G401.6 (cell line): ENCODE measurements around the gene TBC1D20.
"Not testable (repeated sequence)": the region's sequence is repeated elsewhere in the genome, so short reads cannot be mapped to it uniquely, and the experiment has no call there.

Source experiments
- FAIRE-seq: peaks from 2 replicates; lab custom pipeline; 2012; peaks lifted over from hg19 to GRCh38; lab: Jason Lieb, UNC

Gene TBC1D20

DNA sequence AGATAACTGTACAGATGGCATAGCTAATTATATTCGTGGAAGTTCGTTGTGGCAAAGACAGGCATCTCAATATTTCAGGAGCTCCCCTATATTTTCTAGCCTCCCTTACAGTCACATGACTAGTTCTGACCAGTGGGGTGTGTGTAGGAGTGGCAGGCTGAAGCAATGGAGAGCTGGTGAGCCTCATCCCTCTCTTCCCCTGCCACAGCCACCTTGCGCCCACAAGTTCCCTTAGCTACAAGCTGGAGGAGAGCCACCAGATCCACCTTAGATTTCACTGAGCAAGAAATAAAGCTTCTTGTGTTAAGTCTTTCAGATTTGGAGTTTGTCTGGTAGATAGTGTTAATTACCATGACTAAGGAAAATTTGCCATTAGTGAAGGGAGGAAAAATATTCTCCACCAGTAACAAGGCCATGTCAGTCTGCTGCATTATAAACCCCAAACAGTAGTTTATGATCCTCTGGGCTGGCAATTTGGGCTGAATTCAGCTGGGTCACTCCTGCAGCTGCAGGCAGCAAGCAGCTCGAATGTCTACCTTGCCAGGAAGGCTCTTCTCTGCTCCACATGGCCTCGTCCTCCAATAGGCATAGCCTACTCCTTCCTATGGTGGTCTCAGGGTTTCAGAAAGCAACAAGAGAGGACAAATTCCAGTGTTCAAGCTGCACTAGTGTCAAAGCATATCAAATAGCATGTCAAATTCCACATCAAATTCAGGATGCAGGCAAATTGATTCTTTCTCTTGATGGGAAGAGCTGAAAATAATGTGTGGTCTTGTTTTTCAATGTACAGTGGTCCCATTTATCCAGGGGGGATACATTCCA is 61.7 kb downstream of the TBC1D20 start:
- no peak for FAIRE-seq

DNA sequence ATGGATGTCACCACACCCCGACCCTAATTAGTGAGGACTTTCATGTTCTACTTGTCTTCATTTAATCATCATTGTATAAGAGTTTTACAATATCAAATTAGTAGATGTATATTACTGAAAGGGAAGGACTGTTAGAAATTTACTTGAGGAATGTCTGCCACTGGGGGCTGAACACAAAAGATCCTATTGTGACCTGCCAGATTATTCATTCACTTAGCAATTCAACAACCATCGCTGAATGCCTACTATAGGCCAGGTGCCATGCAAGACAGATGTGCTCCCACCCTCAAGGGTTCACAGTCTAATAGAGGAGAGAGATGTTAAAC is 62.2 kb downstream of the TBC1D20 start:
- FAIRE-seq: no peak

DNA sequence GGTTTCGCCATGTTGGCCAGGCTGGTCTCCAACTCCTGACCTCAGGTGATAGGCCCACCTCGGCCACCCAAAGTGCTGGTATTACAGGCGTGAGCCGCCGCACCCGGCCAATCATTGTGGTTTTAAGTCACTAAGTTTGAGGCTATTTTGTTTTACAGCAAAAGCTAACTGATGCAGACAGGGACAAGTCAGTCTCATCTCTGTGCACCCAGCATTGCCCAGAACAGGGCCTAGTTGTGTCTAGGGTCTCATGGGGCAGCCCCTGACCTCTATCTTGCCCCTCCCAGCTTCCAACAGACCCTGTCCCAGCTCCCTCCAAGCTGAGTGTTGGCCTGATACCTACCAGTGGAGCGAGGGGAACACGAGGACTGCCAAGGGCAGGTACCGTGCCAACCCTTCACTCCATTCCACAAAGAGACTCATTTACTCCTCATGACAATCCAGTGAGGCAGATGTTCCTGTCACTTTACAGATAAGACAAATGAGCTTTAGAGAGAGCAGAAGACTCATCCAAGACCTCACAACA is 63.1 kb downstream of the TBC1D20 start:
- no peak for FAIRE-seq

DNA sequence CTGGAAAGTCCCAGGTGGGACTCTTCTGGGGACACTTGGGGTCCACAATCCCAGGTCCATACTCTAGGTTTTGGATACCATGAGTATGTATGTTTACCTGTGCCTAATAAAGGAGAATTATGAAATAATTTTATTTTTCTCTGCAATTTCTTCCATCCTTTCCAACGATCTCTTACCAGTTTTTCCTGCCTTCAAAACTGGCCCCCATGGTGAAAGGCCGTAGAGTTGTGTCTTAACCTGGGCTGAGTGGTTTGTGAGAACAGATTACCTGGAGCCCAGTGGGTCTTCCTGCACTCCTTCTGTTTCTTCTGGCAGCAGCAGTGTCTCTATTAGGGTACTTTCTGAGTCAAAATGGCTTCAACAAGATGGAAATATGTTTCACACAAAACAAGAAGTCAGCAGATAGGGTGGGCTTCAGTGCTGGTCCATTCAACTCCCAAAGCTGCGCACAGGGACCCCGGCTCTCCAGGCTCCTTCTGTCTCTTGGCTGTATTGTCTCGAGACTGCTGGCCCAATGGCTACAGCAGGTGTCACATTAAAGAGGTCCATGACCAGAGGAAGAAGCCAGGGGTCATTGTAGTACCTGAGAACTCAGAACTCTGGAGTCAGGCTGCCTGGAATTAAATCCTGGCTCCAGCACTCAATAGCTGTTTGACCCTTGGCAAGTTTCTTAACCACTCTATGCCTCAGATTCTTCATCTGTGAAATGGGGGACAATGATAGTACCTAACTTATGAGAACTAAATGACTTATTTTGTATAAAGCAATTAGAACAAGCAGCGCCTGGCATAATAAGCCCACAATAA is 64.7 kb downstream of the TBC1D20 start:
- no peak for FAIRE-seq

DNA sequence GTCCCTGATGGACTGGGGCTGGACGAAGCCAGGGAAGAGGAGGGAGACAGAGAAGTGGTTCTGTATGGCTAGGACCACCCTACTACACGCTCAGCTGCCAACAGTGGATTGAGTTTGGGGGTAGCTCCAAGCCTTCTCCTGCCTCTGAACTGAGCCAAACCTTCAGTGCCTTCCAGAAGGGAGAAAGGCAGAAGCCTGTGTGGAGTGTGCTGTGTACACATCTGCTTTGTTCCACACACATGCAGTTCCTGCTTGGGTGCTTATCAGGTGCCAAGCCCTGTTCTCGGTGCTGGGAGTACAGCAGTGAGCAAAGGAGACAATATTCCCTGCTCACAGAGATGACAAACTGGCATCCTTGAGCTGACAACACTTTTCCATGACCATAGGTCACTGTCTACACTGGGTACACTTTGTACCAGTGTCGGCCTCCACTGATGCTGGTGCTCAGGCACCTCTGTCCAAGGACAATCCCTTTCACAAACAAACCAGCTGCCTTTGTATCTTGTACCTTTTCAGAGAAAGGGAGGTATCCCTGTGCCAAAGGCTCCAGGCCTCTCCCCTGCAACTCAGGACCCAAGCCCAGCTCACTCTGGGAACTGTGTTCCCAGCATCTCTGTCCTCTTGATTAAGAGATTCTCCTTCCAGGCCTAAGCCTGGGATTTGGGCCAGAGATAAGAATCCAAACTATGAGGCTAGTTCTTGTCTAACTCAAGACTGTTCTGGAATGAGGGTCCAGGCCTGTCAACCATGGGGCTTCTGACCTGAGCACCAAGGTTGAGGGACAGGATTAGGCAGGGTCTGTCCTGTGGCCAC is 65.5 kb downstream of the TBC1D20 start:
- FAIRE-seq: no peak

DNA sequence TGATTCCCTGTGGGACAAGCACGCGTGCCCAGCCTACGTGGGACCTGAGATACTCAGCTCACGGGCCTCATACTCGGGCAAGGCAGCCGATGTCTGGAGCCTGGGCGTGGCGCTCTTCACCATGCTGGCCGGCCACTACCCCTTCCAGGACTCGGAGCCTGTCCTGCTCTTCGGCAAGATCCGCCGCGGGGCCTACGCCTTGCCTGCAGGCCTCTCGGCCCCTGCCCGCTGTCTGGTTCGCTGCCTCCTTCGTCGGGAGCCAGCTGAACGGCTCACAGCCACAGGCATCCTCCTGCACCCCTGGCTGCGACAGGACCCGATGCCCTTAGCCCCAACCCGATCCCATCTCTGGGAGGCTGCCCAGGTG is 66.1 kb downstream of the TBC1D20 start:
- FAIRE-seq: no peak

DNA sequence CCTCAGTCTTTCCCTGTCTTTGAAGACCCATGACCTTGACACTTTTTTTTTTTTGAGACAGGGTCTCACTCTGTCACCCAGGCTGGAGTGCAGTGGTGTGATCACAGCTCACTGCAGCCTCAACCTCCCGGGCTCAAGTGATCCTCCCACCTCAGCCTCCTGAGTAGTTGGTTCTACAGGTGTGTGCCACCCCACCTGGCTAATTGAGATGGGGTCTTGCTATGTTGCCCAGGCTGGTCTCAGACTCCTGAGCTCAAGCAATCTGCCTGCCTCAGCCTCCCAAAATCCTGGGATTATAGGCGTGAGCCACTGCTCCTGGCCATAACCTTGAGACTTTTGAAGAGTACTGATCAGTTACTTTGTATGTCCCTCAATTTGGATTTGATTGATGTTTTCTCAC is 69.0 kb downstream of the TBC1D20 start:
- not testable (repeated sequence) for FAIRE-seq

DNA sequence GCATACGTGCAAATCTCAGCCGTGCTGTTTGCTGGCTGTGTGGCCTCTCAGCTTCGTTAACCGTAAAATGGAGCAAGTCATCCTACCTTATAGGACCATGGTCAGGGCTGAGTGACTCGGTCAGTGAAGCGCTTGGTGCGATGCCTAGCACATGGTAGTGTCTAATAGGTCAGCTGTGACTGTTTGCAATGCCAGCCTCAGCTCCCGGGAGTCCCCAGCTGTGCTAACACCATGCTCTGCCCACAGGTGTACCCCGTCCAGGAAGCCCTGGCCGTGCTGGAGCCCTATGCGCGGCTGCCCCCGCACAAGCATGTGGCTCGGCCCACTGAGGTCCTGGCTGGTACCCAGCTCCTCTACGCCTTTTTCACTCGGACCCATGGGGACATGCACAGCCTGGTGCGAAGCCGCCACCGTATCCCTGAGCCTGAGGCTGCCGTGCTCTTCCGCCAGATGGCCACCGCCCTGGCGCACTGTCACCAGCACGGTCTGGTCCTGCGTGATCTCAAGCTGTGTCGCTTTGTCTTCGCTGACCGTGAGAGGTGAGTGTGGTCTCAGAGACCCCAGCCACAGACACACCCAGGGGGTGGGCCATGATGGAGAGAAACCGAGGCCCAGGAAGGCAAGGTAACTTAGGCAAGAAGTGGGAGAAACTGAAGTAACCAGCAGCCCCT is 71.2 kb downstream of the TBC1D20 start:
- no peak for FAIRE-seq

DNA sequence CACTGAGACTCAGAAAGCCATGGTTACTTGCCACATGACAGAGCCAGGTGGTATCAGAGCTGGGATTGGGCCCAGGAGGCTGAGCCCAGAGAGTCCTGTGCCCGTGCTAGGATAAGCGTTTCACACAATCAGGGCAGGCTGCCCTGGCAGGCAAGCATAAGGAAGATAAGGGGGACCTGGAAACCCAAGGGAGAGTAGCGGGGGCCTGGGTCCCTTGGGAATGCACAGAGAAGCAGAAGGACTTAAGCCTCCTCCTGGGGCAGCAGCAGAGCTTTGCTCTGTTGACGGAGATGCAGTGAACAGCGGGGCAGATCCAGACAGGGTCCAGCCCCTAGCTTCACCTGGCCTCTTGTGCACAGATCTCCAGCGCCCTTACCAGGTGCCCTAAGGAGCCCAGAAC is 73.1 kb downstream of the TBC1D20 start:
- no peak for FAIRE-seq

DNA sequence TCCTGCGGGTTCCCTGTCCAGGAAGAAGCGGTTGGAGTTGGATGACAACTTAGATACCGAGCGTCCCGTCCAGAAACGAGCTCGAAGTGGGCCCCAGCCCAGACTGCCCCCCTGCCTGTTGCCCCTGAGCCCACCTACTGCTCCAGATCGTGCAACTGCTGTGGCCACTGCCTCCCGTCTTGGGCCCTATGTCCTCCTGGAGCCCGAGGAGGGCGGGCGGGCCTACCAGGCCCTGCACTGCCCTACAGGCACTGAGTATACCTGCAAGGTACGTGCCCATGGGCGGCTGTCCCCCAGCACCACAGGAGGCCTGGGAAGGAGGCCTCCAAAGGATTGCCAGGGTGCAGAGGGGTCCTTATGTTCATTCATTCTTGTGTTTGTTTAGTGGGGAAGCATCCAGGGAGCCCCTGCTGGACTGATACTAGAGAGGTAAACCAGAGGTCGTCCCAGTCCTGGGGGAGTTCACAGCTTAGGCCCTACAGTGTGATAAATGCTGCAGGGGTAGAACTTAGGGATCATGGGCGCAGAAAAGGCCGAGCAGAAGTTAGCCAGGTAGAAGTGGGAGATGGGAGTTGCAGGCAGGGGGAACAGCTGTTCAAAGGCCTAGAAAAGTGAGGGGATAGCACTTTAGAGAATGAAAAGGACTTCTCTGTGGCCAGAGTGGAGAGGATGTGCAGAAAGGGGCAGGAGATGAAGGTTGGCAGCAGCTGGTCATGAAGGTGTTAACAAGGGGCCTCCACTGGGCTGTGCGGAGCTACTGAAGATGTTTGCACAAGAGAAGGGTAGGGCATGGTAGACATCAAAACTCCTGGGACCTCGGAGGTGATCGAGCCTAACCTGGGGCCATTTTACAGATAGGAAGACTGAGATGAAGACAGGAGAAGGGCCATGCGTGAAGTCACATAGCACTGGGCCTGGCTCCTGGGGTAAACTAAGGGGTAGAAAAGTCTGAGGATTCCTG is 74.0 kb downstream of the TBC1D20 start:
- no peak for FAIRE-seq

DNA sequence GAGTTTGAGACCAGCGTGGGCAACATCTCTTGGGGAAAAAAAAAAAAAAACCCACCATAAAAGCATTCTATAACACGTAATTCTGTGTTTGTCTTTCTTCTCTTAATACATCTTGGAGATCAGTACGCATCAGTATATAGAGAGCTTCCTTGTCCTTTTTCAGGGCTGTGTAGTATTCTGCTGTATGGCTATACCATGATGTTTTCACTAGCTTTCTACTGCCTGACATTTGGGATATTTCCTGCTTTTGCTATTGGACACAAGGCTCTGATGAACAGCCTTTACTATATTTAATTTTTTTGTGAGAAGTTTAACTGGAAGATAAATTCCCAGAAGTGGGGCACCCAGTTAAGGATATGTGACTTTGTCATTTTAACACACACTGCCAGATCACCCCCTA is 74.8 kb downstream of the TBC1D20 start:
- FAIRE-seq: no peak

DNA sequence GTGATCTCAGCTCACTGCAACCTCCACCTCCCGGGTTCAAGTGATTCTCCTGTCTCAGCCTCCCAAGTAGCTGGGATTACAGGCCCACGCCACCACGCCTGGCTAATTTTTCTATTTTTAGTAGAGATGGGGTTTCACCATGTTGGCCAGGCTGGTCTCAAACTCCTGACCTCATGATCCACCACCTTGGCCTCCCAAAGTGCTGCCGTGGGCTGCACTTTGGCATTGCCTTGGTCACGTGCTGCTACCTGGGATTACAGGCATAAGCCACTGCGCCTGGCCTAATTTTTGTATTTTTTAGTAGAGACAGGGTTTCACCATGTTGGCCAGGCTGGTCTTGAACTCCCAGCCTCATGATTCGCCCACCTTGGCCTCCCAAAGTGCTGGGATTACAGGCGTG is 75.7 kb downstream of the TBC1D20 start:
- not testable (repeated sequence) for FAIRE-seq
